AG04450 (cell line): Measurements from ENCODE around the gene ONECUT3. TPM values are rescaled to one million over a fixed set of nuclear protein-coding genes. Genes with fewer than 3 reads are reported as not detected.

Experiments used
- CTCF ChIA-PET: fragments of 300-600, 350-600 bp; formaldehyde crosslinking; extraction: SDS; loops from one replicate; lab custom pipeline; 2022; ENCODE audit warnings: antibody characterized with exemption, inconsistent platforms; lab: Charles Lee
- POLR2A ChIA-PET: fragments of 350-600 bp; formaldehyde crosslinking; extraction: SDS; loops from one replicate; lab custom pipeline; 2021; ENCODE audit warnings: antibody characterized with exemption, inconsistent platforms; lab: Yijun Ruan, JAX
- DNase-seq: peaks from one replicate; pipeline ENCODE4 v3.0.0-alpha.2; 2011; ENCODE audit warnings: low read depth, low spot score
- H3K27ac ChIP-seq: one replicate; pipeline ENCODE4 v1.5.1; 2012; ENCODE audit warnings: low read depth, low read length, control low read depth
- H3K27me3 ChIP-seq: one replicate; pipeline ENCODE4 v1.6.0; 2012; ENCODE audit warnings: low read length; ENCODE audit not compliant: control insufficient read depth, insufficient read depth
- H3K4me3 ChIP-seq: 2 replicates; pipeline ENCODE4 v1.5.1; 2011; ENCODE audit warnings: mild to moderate bottlenecking, low read depth, low read length, control low read depth
- H3K9me3 ChIP-seq: 2 replicates; pipeline ENCODE4 v1.5.1; 2012; ENCODE audit warnings: low read length; ENCODE audit not compliant: control insufficient read depth, insufficient read depth
- CTCF ChIP-seq: IDR thresholded peaks from 2 replicates; pipeline ENCODE4 v1.5.1; 2011; ENCODE audit warnings: low read depth, low read length, control low read depth, inconsistent platforms
- polyA plus RNA-seq: library from polyadenylated mRNA; depleted of rRNA; stranded (reverse); fragments of >200 nt; gene quantifications from 2 replicates; pipeline ENCODE4 v1.2.3, GENCODE V29; 2011

ONECUT3 gene
- polyA plus RNA-seq, 1 experiment: not detected

GRCh38 chr19:1783874-1784273, 30.6 kb downstream of the ONECUT3 start:
- no peak for DNase-seq
- no peak overlapping the region for H3K27ac ChIP-seq
- ChIA-PET POLR2A (interaction anchor here (0.6 kb wide), 1 partner anchor 9 kb away, joined by 7 read pairs; no protein-coding TSS in a partner anchor), CTCF (no interaction called here)
- peaks cover 36% of the 10 kb centered on the region for H3K27me3 ChIP-seq
- H3K9me3 ChIP-seq: peaks cover 28% of the 10 kb centered on the region
- no peak for TF ChIP-seq CTCF
- H3K4me3 ChIP-seq: no peak overlapping the region

GRCh38 chr19:1785310-1785709, 32.0 kb downstream of the ONECUT3 start:
- DNase-seq: no peak
- Histone ChIP-seq H3K27me3 (peaks cover 26% of the 10 kb centered on the region), H3K9me3 (peaks cover 28% of the 10 kb centered on the region), H3K4me3 (no peak overlapping the region), H3K27ac (no peak overlapping the region)
- CTCF ChIA-PET: interaction anchor here (1.2 kb wide), 1 partner anchor 10 kb away, joined by 4 read pairs; no protein-coding TSS in a partner anchor
- POLR2A ChIA-PET: no interaction called here
- no peak for TF ChIP-seq CTCF

- no peak for TF ChIP-seq CTCF
- H3K9me3 ChIP-seq: peaks cover 26% of the 10 kb centered on the region
- CTCF ChIA-PET: no interaction called here
- H3K4me3 ChIP-seq: no peak overlapping the region
- no peak overlapping the region for H3K27ac ChIP-seq
- peaks cover 26% of the 10 kb centered on the region for H3K27me3 ChIP-seq
- no peak for DNase-seq
- POLR2A ChIA-PET: no interaction called here
Observed at GRCh38 chr19:1786668-1787067, 33.4 kb downstream of the ONECUT3 start.

- DNase-seq: no peak
- Histone ChIP-seq H3K27me3 (peaks cover 21% of the 10 kb centered on the region), H3K9me3 (peaks cover 22% of the 10 kb centered on the region), H3K4me3 (no peak overlapping the region), H3K27ac (no peak overlapping the region)
- ChIA-PET POLR2A (no interaction called here), CTCF (no interaction called here)
- no peak for TF ChIP-seq CTCF
Observed at GRCh38 chr19:1787116-1787515, 33.8 kb downstream of the ONECUT3 start.

GRCh38 chr19:1789261-1790041, 36.1 kb downstream of the ONECUT3 start:
- no peak overlapping the region for H3K27ac ChIP-seq
- POLR2A ChIA-PET: no interaction called here
- CTCF ChIA-PET: interaction anchor here (0.9 kb wide), 1 partner anchor 8 kb away, joined by 3 read pairs; no protein-coding TSS in a partner anchor
- DNase-seq: no peak
- peaks cover 15% of the 10 kb centered on the region for H3K27me3 ChIP-seq
- H3K4me3 ChIP-seq: no peak overlapping the region
- no peak for TF ChIP-seq CTCF
- H3K9me3 ChIP-seq: peaks cover 7% of the 10 kb centered on the region
